ENCODE results near the gene KCNJ14.

Gene KCNJ14

DNA sequence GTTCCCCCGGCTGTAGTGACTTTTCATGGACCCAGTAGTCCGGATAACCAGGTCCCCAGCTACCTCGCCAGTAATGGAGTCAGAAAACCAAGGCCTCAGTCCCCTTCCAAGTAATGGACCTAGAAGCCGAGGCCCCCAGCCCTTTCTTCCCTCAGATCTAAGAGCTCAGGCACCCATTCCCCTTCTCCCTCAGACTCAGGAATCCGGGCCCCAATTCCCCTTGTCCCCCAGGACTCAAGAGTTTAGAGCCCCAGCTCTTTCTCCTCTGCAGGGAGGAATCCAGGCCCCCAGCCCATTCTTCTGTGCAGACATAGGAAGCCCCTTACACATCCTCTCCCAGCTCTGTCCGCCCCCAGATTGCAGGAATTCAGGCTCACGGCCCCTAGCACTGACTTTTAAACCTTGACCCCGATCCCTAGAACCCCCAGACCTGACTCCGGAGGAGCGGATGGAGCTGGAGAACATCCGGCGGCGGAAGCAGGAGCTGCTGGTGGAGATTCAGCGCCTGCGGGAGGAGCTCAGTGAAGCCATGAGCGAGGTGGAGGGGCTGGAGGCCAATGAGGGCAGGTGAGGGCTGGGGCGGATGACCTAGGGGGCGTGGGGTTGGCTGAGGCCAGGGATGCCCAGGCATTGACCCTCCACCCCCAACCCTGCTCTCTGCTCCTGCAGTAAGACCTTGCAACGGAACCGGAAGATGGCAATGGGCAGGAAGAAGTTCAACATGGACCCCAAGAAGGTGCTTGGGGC is 14.7 kb downstream of the KCNJ14 start:
- peak overlapping the region; percentile 63 for H3K4me3 ChIP-seq (ENCODE audit: low read depth, low read length)

DNA sequence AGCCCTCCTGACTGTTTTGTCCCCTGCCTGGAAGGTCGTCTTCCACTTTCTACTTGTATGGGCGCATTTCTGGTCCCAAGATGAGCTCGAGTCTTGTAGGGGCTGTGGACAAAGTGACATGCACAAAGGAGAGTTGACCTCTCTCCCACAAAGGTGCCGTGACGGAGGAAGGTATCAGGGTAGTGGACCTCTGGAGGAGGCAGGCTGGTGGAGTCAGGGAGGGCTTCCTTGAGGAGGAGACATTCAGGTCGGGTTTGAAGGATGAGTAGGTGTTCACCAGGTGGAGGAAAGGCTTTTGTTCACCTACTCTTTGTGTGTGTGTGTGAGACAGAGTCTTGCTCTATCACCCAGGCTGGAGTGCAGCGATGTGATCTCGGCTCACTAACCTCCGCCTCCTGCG is 15.5 kb downstream of the KCNJ14 start:
- no peak overlapping the region for H3K4me3 ChIP-seq (ENCODE audit: low read depth, low read length)

- no peak overlapping the region for H3K4me3 ChIP-seq (ENCODE audit: low read depth, low read length)
Measured at GRCh38 chr19:48471836-48472235, 16.5 kb downstream of the KCNJ14 start.

DNA sequence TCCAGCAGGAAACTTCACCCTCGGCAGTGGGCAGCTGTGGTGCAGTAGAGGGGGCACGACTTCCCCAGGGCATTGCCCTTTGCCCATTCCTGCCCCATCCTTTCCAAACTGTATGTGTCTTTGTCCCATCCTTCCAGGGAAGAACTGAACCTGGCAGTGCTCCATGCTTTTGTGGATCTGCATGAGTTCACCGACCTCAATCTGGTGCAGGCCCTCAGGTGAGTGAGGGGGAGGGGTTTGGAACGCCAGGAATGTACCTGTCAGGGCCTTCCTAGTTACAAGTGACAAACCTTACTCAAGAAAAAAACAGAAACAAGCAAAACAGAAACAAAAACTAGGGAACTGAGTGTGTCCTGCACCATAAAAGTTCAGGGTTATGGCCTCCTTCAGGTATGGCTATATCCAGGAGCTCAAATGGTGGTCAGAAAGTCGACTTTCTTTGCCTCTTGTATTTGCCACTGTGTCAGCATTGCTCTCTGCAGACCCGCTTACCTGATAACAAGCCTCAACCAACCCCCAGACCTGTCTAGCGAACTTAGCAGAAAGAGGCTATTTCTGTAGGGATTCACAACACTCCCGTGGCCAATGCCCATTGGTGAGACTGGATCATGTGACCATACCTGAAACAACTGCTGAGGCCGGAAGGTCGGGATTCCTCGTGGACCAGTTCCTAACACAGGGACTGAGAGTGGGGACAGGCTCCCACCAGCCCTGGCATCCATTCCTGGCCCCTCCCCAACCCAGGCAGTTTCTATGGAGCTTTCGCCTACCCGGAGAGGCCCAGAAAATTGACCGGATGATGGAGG is 18.0 kb downstream of the KCNJ14 start:
- no peak overlapping the region for H3K4me3 ChIP-seq (ENCODE audit: low read depth, low read length)

- H3K4me3 ChIP-seq (ENCODE audit: low read depth, low read length) = no peak overlapping the region
Measured at GRCh38 chr19:48474084-48474592, 18.8 kb downstream of the KCNJ14 start.

- H3K4me3 ChIP-seq (ENCODE audit: low read depth, low read length) = no peak overlapping the region
Measured at GRCh38 chr19:48475369-48476068, 20.1 kb downstream of the KCNJ14 start.

DNA sequence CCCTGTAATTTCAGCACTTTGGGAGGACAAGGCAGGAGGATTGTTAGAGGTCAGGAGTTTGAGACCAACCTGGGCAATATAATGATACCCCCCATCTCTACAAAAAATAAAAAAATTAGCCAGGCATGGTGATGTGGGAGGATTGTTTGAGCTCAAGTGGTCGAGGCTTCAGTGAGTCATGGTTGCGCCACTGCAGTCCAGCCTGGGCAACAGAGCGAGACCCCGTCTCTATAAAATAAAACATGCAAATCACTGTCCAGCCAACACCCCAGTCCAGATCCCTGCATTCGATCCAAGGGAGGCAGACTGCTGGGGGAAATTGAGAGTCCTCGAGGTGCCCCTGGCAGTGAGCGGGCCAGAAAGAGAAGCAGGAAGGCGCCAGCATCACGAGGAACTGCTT is 20.8 kb downstream of the KCNJ14 start:
- H3K4me3 ChIP-seq (ENCODE audit: low read depth, low read length) = no peak overlapping the region

GRCh38 chr19:48477067-48477685 is 21.8 kb downstream of the KCNJ14 start:
- H3K4me3 ChIP-seq (ENCODE audit: low read depth, low read length) = no peak overlapping the region

DNA sequence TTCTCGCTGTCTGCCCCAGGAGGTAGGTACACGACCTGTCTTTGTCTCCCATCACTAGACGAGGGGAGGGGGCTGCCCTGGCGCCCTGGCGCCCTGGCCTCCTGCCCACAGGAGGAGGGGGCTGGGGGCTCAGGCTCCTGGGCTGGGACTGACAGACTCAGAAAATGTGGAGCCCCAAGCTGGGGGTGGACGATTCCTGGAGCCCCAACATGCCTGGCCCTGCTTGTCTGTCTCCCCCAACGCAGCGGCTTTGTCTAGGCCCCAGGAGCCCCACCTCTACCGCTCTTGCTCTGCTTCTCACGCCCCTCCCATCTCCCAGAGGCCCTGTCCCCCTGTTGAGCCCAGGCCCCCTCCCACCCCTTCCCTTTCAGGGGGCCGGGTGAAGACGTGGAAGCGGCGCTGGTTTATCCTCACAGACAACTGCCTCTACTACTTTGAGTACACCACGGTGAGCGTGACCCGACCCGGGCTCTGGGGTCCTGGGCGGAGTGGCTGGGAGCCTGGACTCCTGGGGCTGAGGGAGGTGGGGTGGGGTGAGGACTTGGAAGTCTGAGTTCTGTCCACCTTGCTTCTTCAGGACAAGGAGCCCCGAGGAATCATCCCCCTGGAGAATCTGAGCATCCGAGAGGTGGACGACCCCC is 22.4 kb downstream of the KCNJ14 start:
- no peak overlapping the region for H3K4me3 ChIP-seq (ENCODE audit: low read depth, low read length)

GRCh38 chr19:48478339-48479256 is 23.2 kb downstream of the KCNJ14 start:
- no peak overlapping the region for H3K4me3 ChIP-seq (ENCODE audit: low read depth, low read length)

DNA sequence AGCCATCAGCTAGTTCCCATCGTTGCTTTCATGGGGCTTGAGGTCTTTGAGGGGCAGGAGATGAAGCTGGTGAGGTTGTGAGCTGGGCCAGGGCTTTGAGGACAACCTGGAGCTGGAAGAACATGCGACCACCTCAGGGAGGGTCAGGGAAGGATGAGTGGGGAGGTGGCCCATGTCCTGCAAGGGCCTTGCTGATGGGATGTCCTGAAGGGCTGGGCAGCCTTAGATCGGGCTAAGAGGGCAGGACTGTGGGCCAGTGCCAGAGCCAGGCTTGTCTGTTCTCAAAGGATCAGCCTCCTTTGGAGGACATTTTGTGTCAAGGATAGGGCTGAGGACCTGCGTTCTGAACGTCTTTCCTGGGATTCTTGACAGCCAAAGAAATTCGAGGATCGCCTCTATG is 24.3 kb downstream of the KCNJ14 start:
- no peak overlapping the region for H3K4me3 ChIP-seq (ENCODE audit: low read depth, low read length)

- H3K4me3 ChIP-seq (ENCODE audit: low read depth, low read length) = peak overlapping the region; percentile 39
Measured at GRCh38 chr19:48480183-48480557, 24.8 kb downstream of the KCNJ14 start.

DNA sequence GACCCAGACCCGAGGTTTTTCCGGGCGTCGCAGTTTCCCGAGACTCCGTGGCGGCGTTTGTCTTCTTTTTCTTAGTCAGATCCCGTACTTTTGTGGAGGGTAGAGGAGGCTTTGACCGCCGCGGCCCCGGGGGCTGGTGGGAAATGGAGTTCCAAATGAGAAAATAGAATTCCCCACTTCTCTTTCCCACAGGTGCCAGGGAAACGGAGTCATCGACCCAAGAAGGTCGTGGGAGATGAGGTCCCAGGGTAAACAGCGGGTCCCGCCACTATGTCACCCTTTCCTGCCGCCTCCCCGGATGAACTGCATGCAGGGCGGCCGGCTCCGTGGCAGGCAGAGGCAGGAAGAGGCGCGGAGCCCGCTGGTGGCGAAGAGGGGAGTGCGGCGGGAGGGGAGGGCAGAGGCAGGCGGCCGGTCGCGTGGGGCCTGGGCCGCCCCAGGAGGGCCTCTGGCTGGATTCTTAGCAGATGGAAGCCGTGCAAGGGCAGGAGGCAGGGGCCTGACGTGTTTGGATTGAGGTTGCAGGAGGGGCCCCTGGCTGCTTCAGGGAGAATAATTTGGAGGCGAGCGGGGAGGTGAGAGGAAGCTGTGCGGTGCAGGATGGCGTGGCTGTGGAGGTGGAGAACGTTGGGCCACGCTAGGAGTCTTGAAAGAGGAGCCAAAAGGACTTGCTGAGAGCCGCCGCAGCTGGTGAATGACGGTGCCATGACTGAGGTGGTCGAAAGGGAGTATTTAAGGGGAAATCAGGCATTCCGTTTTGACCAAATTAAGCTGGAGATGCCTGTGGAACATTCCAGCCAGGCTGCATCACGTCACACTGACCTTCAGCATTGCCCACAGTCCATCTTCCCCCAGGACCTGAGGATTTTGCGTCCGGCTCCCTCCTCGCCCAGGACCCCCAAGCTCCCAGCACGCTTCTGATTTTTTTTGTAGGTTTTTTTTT is 25.5 kb downstream of the KCNJ14 start:
- peak overlapping the region; percentile 39 for H3K4me3 ChIP-seq (ENCODE audit: low read depth, low read length)

- H3K4me3 ChIP-seq (ENCODE audit: low read depth, low read length) = no peak overlapping the region
Measured at GRCh38 chr19:48481846-48482639, 26.7 kb downstream of the KCNJ14 start.

GRCh38 chr19:48483301-48483700 is 27.9 kb downstream of the KCNJ14 start:
- H3K4me3 ChIP-seq (ENCODE audit: low read depth, low read length) = no peak overlapping the region

DNA sequence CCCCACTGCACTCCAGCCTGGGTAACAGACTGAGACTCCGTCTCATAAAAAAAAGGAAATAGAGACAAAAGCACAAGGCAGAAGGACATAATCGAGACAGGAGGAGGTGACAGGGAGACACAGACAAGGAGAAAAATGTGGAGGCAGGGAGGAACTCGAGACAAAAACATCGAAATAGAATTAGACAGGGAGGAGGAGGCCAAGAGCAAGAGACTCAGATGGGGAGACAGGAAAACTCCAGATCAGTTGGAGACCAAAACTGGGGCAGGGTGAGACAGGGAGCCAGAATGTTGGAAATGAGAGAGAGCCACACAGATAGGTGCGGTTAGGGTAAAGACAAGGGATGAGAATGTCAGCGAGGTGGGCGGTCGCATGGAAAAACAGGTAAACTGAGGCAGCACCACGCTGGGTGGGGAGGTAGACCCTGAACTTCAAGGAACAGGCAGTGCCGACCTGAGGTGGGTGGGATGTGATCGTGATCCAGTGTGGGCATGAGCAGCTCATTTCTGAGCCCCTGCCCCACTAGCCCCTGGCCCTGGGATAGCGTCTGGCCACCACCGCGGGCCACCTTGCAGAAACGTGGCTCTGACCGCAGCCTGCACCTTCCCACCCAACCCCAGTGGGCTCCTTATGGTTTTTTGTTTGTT is 29.0 kb downstream of the KCNJ14 start:
- H3K4me3 ChIP-seq (ENCODE audit: low read depth, low read length) = no peak overlapping the region

- H3K4me3 ChIP-seq (ENCODE audit: low read depth, low read length) = no peak overlapping the region
Measured at GRCh38 chr19:48484931-48485612, 29.7 kb downstream of the KCNJ14 start.
